WTC11 (cell line): ENCODE data around the gene NBEA.

ENCODE experiments used
- CREM ChIP-seq: sonication (generic); formaldehyde crosslinking; IDR thresholded peaks from 2 replicates; pipeline ENCODE4 v1.8.1; 2022; ENCODE audit warnings: mild to moderate bottlenecking, missing genetic modification reagents, moderate library complexity
- FOXJ3 ChIP-seq: sonication (generic); formaldehyde crosslinking; IDR thresholded peaks from 2 replicates; pipeline ENCODE4 v1.9.0; 2021; ENCODE audit warnings: missing genetic modification reagents, mild to moderate bottlenecking, borderline replicate concordance
- JUN ChIP-seq: sonication (generic); formaldehyde crosslinking; IDR thresholded peaks from 2 replicates; pipeline ENCODE4 v1.8.0; 2023; ENCODE audit warnings: mild to moderate bottlenecking, missing genetic modification reagents
- MYBL2 ChIP-seq: sonication (generic); formaldehyde crosslinking; IDR thresholded peaks from 2 replicates; pipeline ENCODE4 v1.8.1; 2023; ENCODE audit warnings: mild to moderate bottlenecking, moderate library complexity, missing genetic modification reagents
- TP53 ChIP-seq: sonication (generic); formaldehyde crosslinking; IDR thresholded peaks from 2 replicates; pipeline ENCODE4 v1.8.1; 2023; ENCODE audit warnings: mild to moderate bottlenecking, missing genetic modification reagents
- TF ChIP-seq, protein P1 (sequence below): sonication (generic); formaldehyde crosslinking; IDR thresholded peaks from 2 replicates; pipeline ENCODE4 v1.8.0; 2022; ENCODE audit warnings: mild to moderate bottlenecking, missing genetic modification reagents
- TF ChIP-seq, protein P2 (sequence below): fragments of 200-600 bp; IDR thresholded peaks from 2 replicates; pipeline ENCODE4 v1.8.0; 2022; ENCODE audit warnings: antibody characterized with exemption
- TF ChIP-seq, protein P3 (sequence below): sonication (generic); formaldehyde crosslinking; IDR thresholded peaks from 2 replicates; pipeline ENCODE4 v1.8.1; 2023; ENCODE audit warnings: mild to moderate bottlenecking, moderate library complexity, missing genetic modification reagents
- TF ChIP-seq, protein P4 (sequence below): sonication (generic); formaldehyde crosslinking; IDR thresholded peaks from 2 replicates; pipeline ENCODE4 v1.8.1; 2022; ENCODE audit warnings: low read depth, mild to moderate bottlenecking, moderate library complexity, missing genetic modification reagents, borderline replicate concordance
- TF ChIP-seq, protein P5 (sequence below): sonication (generic); formaldehyde crosslinking; IDR thresholded peaks from 2 replicates; pipeline ENCODE4 v1.8.1; 2022; ENCODE audit warnings: mild to moderate bottlenecking, missing genetic modification reagents, moderate library complexity, borderline replicate concordance
- TF ChIP-seq, protein P6 (sequence below): fragments of 250-450 bp; sonication (Bioruptor Pico); IDR thresholded peaks from 2 replicates; pipeline ENCODE4 v1.9.0; 2021; ENCODE audit warnings: moderate library complexity, mild to moderate bottlenecking, inconsistent platforms, borderline replicate concordance
- TF ChIP-seq, protein P7 (sequence below): sonication (generic); formaldehyde crosslinking; conservative IDR thresholded peaks from 2 replicates; pipeline ENCODE4 v1.8.1; 2023; ENCODE audit warnings: mild to moderate bottlenecking, low read depth, missing genetic modification reagents, moderate library complexity

DNA sequence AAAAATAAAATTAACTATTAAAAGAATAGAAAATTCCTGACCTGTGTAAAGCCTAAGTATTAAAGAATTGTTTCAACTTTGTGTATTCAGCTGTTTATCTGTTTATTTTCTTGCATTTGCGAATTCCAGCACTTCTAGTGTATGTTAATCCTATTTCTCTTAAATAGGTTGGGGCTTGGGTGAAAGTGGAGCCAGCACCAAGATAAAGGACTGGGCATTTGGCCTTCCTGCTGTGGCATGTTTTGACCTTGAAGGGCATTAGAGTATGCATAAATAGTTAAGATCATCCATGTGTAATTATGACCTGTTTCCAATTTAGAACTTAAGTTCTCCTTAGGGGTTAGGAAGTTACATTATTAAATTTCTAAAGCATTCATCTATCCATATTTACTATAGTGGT, 151.3 kb downstream of the NBEA start:
- TF ChIP-seq, protein P1, sequence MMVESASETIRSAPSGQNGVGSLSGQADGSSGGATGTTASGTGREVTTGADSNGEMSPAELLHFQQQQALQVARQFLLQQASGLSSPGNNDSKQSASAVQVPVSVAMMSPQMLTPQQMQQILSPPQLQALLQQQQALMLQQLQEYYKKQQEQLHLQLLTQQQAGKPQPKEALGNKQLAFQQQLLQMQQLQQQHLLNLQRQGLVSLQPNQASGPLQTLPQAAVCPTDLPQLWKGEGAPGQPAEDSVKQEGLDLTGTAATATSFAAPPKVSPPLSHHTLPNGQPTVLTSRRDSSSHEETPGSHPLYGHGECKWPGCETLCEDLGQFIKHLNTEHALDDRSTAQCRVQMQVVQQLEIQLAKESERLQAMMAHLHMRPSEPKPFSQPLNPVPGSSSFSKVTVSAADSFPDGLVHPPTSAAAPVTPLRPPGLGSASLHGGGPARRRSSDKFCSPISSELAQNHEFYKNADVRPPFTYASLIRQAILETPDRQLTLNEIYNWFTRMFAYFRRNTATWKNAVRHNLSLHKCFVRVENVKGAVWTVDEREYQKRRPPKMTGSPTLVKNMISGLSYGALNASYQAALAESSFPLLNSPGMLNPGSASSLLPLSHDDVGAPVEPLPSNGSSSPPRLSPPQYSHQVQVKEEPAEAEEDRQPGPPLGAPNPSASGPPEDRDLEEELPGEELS (CRISPR knock-in tag): no peak
- TF ChIP-seq, protein P2, sequence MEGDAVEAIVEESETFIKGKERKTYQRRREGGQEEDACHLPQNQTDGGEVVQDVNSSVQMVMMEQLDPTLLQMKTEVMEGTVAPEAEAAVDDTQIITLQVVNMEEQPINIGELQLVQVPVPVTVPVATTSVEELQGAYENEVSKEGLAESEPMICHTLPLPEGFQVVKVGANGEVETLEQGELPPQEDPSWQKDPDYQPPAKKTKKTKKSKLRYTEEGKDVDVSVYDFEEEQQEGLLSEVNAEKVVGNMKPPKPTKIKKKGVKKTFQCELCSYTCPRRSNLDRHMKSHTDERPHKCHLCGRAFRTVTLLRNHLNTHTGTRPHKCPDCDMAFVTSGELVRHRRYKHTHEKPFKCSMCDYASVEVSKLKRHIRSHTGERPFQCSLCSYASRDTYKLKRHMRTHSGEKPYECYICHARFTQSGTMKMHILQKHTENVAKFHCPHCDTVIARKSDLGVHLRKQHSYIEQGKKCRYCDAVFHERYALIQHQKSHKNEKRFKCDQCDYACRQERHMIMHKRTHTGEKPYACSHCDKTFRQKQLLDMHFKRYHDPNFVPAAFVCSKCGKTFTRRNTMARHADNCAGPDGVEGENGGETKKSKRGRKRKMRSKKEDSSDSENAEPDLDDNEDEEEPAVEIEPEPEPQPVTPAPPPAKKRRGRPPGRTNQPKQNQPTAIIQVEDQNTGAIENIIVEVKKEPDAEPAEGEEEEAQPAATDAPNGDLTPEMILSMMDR: no peak
- TF ChIP-seq, protein P3, sequence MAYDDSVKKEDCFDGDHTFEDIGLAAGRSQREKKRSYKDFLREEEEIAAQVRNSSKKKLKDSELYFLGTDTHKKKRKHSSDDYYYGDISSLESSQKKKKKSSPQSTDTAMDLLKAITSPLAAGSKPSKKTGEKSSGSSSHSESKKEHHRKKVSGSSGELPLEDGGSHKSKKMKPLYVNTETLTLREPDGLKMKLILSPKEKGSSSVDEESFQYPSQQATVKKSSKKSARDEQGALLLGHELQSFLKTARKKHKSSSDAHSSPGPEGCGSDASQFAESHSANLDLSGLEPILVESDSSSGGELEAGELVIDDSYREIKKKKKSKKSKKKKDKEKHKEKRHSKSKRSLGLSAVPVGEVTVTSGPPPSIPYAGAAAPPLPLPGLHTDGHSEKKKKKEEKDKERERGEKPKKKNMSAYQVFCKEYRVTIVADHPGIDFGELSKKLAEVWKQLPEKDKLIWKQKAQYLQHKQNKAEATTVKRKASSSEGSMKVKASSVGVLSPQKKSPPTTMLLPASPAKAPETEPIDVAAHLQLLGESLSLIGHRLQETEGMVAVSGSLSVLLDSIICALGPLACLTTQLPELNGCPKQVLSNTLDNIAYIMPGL (CRISPR knock-in tag): no peak
- TF ChIP-seq FOXJ3 (CRISPR knock-in tag) (no peak), MYBL2 (no peak), TP53 (CRISPR knock-in tag) (no peak), CREM (CRISPR knock-in tag) (no peak), JUN (CRISPR knock-in tag) (no peak)
- TF ChIP-seq, protein P4, sequence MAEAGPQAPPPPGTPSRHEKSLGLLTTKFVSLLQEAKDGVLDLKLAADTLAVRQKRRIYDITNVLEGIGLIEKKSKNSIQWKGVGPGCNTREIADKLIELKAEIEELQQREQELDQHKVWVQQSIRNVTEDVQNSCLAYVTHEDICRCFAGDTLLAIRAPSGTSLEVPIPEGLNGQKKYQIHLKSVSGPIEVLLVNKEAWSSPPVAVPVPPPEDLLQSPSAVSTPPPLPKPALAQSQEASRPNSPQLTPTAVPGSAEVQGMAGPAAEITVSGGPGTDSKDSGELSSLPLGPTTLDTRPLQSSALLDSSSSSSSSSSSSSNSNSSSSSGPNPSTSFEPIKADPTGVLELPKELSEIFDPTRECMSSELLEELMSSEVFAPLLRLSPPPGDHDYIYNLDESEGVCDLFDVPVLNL: no peak
- TF ChIP-seq, protein P5, sequence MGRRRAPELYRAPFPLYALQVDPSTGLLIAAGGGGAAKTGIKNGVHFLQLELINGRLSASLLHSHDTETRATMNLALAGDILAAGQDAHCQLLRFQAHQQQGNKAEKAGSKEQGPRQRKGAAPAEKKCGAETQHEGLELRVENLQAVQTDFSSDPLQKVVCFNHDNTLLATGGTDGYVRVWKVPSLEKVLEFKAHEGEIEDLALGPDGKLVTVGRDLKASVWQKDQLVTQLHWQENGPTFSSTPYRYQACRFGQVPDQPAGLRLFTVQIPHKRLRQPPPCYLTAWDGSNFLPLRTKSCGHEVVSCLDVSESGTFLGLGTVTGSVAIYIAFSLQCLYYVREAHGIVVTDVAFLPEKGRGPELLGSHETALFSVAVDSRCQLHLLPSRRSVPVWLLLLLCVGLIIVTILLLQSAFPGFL (CRISPR knock-in tag): no peak
- TF ChIP-seq, protein P6, sequence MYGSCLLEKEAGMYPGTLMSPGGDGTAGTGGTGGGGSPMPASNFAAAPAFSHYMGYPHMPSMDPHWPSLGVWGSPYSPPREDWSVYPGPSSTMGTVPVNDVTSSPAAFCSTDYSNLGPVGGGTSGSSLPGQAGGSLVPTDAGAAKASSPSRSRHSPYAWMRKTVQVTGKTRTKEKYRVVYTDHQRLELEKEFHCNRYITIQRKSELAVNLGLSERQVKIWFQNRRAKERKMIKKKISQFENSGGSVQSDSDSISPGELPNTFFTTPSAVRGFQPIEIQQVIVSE (CRISPR knock-in tag): no peak
- TF ChIP-seq, protein P7, sequence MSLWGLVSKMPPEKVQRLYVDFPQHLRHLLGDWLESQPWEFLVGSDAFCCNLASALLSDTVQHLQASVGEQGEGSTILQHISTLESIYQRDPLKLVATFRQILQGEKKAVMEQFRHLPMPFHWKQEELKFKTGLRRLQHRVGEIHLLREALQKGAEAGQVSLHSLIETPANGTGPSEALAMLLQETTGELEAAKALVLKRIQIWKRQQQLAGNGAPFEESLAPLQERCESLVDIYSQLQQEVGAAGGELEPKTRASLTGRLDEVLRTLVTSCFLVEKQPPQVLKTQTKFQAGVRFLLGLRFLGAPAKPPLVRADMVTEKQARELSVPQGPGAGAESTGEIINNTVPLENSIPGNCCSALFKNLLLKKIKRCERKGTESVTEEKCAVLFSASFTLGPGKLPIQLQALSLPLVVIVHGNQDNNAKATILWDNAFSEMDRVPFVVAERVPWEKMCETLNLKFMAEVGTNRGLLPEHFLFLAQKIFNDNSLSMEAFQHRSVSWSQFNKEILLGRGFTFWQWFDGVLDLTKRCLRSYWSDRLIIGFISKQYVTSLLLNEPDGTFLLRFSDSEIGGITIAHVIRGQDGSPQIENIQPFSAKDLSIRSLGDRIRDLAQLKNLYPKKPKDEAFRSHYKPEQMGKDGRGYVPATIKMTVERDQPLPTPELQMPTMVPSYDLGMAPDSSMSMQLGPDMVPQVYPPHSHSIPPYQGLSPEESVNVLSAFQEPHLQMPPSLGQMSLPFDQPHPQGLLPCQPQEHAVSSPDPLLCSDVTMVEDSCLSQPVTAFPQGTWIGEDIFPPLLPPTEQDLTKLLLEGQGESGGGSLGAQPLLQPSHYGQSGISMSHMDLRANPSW: no peak
